Liver (tissue), 3 donors: ENCODE data around the gene SEC61B.

Experiments used
- JUND ChIP-seq, 2 donors: IDR thresholded peaks; 2 replicates each; pipeline ENCODE4 v1.6.1; 2016; ENCODE audit warnings: antibody characterized with exemption in 2 of 2
- TAF1 ChIP-seq: conservative IDR thresholded peaks from 2 replicates; pipeline ENCODE4 v1.6.1; 2016; ENCODE audit warnings: antibody characterized with exemption, mild to moderate bottlenecking
- ZBTB33 ChIP-seq: IDR thresholded peaks from 2 replicates; pipeline ENCODE4 v1.6.1; 2016; ENCODE audit warnings: antibody characterized with exemption
- TF ChIP-seq, protein P1 (sequence below): fragments of 150-350 bp; IDR thresholded peaks from 2 replicates; pipeline ENCODE4 v1.5.1; 2017; ENCODE audit warnings: improper control_type of control experiment, low read depth, low read length; ENCODE audit not compliant: missing input control
- TF ChIP-seq, protein P2 (sequence below): IDR thresholded peaks from 2 replicates; pipeline ENCODE4 v1.6.1; 2016; ENCODE audit warnings: antibody characterized with exemption
- donor health status: healthy.
- donor health status: healthy.

DNA sequence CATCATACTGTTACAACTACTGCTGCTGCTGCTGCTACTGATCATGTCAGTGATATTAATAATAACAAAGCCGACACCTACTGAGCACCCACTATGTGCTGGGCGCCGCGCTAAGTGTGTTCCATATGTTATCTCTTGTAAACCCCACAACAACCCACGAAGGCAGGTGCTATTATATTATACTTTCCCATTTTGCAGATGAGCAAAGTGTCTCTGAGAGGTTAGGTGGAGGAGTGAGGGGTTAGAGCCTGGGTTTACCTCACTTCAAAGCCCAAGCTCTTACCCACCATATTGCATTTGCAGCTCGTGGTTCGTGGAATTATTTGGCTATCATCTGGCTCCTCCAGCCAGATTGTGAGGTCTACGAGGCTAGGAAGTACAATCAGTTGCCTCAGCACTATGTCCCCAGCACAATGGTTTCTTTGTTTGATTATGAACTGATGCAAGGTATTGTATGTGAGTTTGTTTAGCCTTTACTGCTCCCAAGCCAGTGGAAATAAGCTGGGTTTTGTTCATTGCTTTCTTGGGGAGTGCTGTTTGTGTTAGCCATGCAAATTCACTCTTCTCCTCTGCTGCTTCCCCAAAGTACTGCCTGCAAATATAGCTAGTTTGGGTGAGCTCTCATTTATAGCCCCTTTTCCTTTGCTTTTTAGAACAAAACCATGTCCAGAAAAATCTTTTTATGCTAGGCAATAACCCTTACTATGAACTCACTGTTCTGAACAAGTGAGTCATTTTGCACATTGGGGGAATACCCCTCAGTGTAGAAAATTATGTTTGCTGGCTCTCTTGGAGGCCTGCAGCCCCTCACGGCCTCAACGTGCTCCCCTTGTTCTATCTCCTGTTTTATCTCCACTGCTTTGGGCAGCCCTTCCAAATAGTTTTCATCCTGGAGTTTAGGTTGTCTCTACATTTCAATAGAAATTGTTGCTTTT lies 48.2 kb upstream of the SEC61B start:
- TF ChIP-seq, protein P1, sequence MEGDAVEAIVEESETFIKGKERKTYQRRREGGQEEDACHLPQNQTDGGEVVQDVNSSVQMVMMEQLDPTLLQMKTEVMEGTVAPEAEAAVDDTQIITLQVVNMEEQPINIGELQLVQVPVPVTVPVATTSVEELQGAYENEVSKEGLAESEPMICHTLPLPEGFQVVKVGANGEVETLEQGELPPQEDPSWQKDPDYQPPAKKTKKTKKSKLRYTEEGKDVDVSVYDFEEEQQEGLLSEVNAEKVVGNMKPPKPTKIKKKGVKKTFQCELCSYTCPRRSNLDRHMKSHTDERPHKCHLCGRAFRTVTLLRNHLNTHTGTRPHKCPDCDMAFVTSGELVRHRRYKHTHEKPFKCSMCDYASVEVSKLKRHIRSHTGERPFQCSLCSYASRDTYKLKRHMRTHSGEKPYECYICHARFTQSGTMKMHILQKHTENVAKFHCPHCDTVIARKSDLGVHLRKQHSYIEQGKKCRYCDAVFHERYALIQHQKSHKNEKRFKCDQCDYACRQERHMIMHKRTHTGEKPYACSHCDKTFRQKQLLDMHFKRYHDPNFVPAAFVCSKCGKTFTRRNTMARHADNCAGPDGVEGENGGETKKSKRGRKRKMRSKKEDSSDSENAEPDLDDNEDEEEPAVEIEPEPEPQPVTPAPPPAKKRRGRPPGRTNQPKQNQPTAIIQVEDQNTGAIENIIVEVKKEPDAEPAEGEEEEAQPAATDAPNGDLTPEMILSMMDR: no peak
- TF ChIP-seq TAF1: no peak
- no peak for TF ChIP-seq JUND (IDR thresholded peaks at IDR 0.05)
- TF ChIP-seq, protein P2, sequence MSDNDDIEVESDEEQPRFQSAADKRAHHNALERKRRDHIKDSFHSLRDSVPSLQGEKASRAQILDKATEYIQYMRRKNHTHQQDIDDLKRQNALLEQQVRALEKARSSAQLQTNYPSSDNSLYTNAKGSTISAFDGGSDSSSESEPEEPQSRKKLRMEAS: no peak
- TF ChIP-seq ZBTB33: no peak
